ENCODE measurements around the gene FLT3LG. TPM values are rescaled to one million over a fixed set of nuclear protein-coding genes. Genes with fewer than 3 reads are reported as not detected.

Gene FLT3LG
- total and polyA plus RNA-seq, 9 of the 15 experiments (the other 6 are each of a cell fraction or from before 2014, with no cell fraction given), result 0.31 to 6.4 (median 1.1) TPM

GRCh38 chr19:49473868-49474541 lies at the start of gene FLT3LG (continued):
- no peak for TF ChIP-seq PRDM10 (IDR thresholded peaks at IDR 0.05; ENCODE audit: partially characterized antibody)
- TF ChIP-seq CREB3 (tag; conservative IDR thresholded peaks at IDR 0.05; ENCODE audit: low read depth), result no peak
- no peak for TF ChIP-seq KAT7 (CRISPR knock-in tag; IDR thresholded peaks at IDR 0.05; ENCODE audit: borderline replicate concordance)
- no peak for TF ChIP-seq FOXK1 (CRISPR knock-in tag; IDR thresholded peaks at IDR 0.05; ENCODE audit: borderline replicate concordance)
- no peak for TF ChIP-seq ZNF79 (CRISPR knock-in tag; IDR thresholded peaks at IDR 0.05; ENCODE audit: low read depth)
- no peak for TF ChIP-seq U2AF1 (optimal IDR thresholded peaks at IDR 0.05; ENCODE audit: low read depth, low read length)
- TF ChIP-seq DIDO1 (tag; IDR thresholded peaks at IDR 0.05; ENCODE audit: low read depth), result no peak
- no peak for TF ChIP-seq NCOA1 (IDR thresholded peaks at IDR 0.05; ENCODE audit: low read depth)
- peak; percentile 23 to 64; a peak in 1 of 4 replicates for TF ChIP-seq SIN3A (IDR thresholded peaks at IDR 0.05; ENCODE audit: borderline replicate concordance in 2 of 2, control insufficient read depth in 1 of 2, low read depth in 2 of 2, low read length in 2 of 2)
- TF ChIP-seq ZNF263 (CRISPR knock-in tag; IDR thresholded peaks at IDR 0.05; ENCODE audit: borderline replicate concordance), result peak; percentile 3; the same call in 1 of the 2 replicates
- TF ChIP-seq CREB3L1 (IDR thresholded peaks at IDR 0.05; ENCODE audit: borderline replicate concordance, low read depth), result no peak
- TF ChIP-seq ZNF146 (CRISPR knock-in tag; IDR thresholded peaks at IDR 0.05; ENCODE audit: unreplicated experiment), result no peak
- no peak for TF ChIP-seq DLX4 (CRISPR knock-in tag; IDR thresholded peaks at IDR 0.05)
- peak; percentile 80 for TF ChIP-seq MYC (IDR thresholded peaks at IDR 0.05; ENCODE audit: low read depth, low read length)
- no peak for TF ChIP-seq MYC (CRISPR knock-in tag; IDR thresholded peaks at IDR 0.05; ENCODE audit: borderline replicate concordance, low read depth)
- no peak for TF ChIP-seq ZNF778 (CRISPR knock-in tag; IDR thresholded peaks at IDR 0.05)
